Large intestine (tissue), 3 donors: ENCODE results near the gene POLR1A. TPM values are rescaled to one million over a fixed set of nuclear protein-coding genes. Genes with fewer than 3 reads are reported as not detected.

Experiments used
- DNase-seq, 2 donors: peaks; one replicate each; pipeline versions ENCODE4 v3.0.0 to v3.0.0-alpha.2; 2013
- H3K27ac ChIP-seq: one replicate; pipeline ENCODE4 v1.5.1; 2013; ENCODE audit warnings: low read length
- H3K27me3 ChIP-seq: 2 replicates; pipeline ENCODE4 v1.6.1; 2013; ENCODE audit warnings: low read length; ENCODE audit not compliant: control insufficient read depth, insufficient read depth
- H3K36me3 ChIP-seq: 2 replicates; pipeline ENCODE4 v1.6.1; 2013; ENCODE audit warnings: low read length; ENCODE audit not compliant: control insufficient read depth, insufficient read depth
- H3K4me1 ChIP-seq: one replicate; pipeline ENCODE4 v1.6.1; 2013; ENCODE audit warnings: low read length; ENCODE audit not compliant: control insufficient read depth, insufficient read depth
- H3K4me3 ChIP-seq: one replicate; pipeline ENCODE4 v1.5.1; 2013; ENCODE audit warnings: low read length
- H3K9me3 ChIP-seq: one replicate; pipeline ENCODE4 v1.6.1; 2013; ENCODE audit warnings: mild to moderate bottlenecking, low read depth, low read length, moderate library complexity; ENCODE audit not compliant: control insufficient read depth
- WGBS: methylation state at CpG from one replicate; pipeline ENCODE4 v1.1.5; 2013; ENCODE audit warnings: low lambda C conversion rate; ENCODE audit not compliant: insufficient coverage; 5-methylcytosine and 5-hydroxymethylcytosine counted together
- polyA plus RNA-seq: library from polyadenylated mRNA; unstranded; fragments of 120-200 nt; gene quantifications from one replicate; pipeline ENCODE4 v1.2.1, GENCODE V29; 2013

POLR1A gene
- polyA plus RNA-seq, 1 donor = 13.6 TPM

DNA sequence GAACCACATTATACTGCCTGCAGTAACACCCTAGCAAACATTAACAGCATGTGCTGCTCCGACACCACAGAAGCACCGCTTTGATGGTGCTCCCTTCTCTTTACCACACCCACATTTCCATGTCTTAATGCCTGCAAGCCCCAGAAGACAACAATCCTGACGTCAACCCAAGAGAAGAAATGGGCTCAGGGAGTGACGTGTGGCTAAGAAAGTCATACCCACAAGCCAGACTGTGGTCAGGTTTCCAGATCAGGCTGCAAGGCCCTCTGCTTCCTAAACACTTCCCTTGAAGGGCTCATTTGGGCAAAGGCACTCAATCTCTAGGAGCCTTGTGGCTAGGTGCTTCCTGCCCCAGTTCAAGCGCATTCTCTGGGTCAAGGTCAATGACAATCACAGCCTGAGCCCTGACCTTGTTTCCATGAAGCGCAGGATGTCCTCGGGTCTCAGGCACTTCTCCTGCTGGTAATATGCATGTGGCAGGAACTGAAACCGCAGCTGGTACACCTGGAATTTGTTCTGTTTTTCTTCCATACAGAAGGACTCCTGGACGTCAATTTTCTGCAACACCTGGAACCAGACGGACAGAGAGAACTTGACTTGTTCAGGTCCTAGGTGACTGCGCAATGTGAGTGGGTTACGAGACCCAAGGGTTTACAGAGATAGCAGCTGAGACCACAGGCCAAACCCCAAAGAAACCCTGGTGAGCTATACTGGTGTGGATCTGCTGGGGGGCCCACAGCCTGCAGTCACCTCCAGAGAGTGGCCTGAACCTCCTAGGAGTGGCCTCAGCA, 67.2 kb downstream of the POLR1A start:
- H3K27ac ChIP-seq = no peak overlapping the region

DNA sequence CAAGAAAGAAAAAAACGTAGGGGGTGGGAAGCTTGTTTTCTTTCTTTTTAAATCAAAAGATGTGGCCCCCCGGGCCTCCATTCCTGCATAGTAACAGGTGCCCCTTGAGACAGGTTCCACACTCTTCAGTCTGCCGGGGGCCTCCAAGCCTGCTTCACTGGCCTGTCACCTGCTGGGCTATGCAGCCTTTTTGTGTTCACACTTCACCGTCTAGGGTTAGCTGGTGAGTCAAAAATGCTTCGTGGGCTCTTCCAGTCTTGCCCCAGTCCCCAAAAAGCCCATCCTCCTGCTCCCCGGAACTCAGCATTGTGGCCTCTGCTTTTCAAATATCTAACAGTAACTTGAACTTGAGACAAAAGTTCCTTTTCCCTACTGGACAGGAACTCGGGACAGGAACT, 67.9 kb downstream of the POLR1A start:
- no peaks in the 10 kb centered on the region for H3K27me3 ChIP-seq
- DNase-seq = no peak
- no peaks in the 10 kb centered on the region for H3K9me3 ChIP-seq
- peaks cover 20% of the 10 kb centered on the region for H3K4me1 ChIP-seq
- no CpG with 5 or more reads among the region's 7 CpGs for WGBS
- H3K27ac ChIP-seq = no peak overlapping the region
- H3K36me3 ChIP-seq = peaks cover 88% of the 10 kb centered on the region
- no peak overlapping the region for H3K4me3 ChIP-seq

More for the DNA sequence above, 67.2 kb downstream of the POLR1A start:
- DNase-seq = peak in 1 of 2 donors; percentile 20
- Histone ChIP-seq H3K4me1 (peaks cover 20% of the 10 kb centered on the region), H3K4me3 (no peak overlapping the region), H3K9me3 (no peaks in the 10 kb centered on the region), H3K36me3 (peaks cover 88% of the 10 kb centered on the region), H3K27me3 (no peaks in the 10 kb centered on the region)
- WGBS = no CpG with 5 or more reads among the region's 12 CpGs

DNA sequence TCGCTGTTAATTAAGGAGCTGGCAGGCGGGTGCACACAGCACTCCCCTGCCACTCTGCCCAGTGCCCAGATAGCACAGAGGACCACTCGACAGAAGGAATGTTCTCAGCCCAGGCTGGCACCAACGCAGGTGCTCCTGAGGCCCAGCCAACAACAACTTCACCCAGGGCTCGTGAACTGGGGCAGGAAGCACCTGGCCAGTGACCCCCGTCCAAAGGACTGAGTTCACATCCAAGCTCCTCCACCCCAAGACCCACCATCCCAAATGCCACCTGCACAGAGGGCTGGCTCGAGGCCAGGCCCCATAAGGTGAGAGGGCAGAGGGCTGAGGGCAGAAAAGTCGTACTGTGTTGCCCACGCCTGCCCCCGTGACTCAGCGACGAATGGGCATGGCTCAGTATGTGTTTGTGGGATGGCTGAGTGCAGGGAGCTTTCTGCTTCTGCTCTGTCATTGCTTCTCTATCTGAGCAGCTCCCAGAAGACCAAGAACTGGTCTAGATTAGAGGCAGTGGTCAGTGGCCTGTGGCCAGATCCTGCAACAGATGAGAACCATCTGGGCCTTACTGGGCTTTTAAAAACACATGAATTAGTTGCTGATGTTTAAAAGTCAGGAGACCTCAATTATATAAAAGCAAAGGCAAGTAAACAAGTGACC, 68.4 kb downstream of the POLR1A start:
- WGBS = no CpG with 5 or more reads among the region's 12 CpGs

DNA sequence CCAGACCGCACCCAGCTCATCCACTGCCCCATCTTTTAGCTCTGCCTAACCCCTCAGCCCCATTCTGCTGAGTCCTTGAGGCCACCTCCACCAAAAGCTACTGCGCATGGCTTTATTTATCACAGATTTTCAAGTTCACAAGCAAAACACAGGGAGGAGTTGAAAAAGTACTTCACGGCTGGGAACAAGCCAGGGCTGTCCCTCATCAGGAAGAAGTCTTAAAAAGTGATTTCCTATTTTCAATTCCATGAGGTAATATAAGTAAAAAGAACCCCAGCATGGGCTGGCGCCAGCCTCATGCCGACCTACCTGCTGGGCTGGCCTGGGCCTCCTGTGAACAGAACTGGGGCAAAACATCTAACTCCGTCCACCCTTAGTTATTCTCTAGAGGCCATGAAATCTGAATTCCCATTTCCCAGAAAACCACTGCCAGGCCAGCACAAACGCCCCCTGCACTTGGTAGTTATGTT, 69.0 kb downstream of the POLR1A start:
- Histone ChIP-seq H3K27ac (peak overlapping the region; percentile 76), H3K4me3 (no peak overlapping the region), H3K36me3 (peaks cover 88% of the 10 kb centered on the region), H3K9me3 (no peaks in the 10 kb centered on the region), H3K27me3 (no peaks in the 10 kb centered on the region), H3K4me1 (peaks cover 20% of the 10 kb centered on the region)
- DNase-seq = no peak
- WGBS = no CpG with 5 or more reads among the region's 7 CpGs

More for the DNA sequence above, 68.4 kb downstream of the POLR1A start:
- Histone ChIP-seq H3K36me3 (peaks cover 88% of the 10 kb centered on the region), H3K9me3 (no peaks in the 10 kb centered on the region), H3K27ac (peak overlapping the region; percentile 76), H3K27me3 (no peaks in the 10 kb centered on the region), H3K4me3 (no peak overlapping the region), H3K4me1 (peaks cover 20% of the 10 kb centered on the region)
- DNase-seq = peak in 1 of 2 donors; percentile 26

DNA sequence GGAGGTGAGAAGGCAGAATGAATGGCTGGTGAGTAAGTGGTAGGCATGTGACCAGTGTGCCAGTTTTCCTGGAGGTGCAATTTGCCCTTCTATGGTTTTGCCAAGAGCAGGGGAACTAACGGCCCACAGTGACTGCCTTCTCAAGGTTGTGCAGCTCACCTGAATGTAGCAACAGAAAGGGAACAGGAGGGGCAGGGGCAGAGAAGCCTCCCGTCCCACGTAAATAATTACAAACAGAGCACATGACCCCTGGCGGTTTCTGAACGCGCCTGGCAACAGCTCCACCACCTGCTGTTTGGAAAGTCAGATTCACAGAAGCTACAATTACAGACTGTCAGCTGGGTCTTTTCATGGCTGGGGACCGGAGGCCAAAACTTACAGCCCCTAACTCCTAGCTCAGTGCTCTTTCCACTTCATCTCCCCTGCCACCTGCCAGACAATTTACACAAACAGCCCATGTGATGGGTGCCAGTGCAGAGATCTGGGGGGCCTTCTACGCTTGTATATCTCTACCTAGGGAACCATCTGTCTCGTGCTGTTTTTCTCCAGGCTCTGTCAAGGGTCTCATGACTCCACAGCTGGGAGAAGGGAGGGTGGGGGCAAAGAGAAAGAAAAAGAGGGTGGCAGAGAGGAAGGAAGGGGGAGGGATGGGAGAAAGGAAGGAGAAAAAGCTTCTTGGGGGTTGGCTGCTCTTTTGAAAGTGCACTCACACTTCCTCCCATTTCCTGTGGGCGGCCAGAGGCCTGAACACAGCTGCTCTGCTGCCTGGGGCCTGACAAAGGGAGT, 69.6 kb downstream of the POLR1A start:
- H3K4me3 ChIP-seq = no peak overlapping the region
- H3K9me3 ChIP-seq = no peaks in the 10 kb centered on the region
- no peaks in the 10 kb centered on the region for H3K27me3 ChIP-seq
- H3K27ac ChIP-seq = peak overlapping the region; percentile 76
- peaks cover 20% of the 10 kb centered on the region for H3K4me1 ChIP-seq
- DNase-seq = peak; percentile 58 to 65
- no CpG with 5 or more reads among the region's 10 CpGs for WGBS
- H3K36me3 ChIP-seq = peaks cover 89% of the 10 kb centered on the region

DNA sequence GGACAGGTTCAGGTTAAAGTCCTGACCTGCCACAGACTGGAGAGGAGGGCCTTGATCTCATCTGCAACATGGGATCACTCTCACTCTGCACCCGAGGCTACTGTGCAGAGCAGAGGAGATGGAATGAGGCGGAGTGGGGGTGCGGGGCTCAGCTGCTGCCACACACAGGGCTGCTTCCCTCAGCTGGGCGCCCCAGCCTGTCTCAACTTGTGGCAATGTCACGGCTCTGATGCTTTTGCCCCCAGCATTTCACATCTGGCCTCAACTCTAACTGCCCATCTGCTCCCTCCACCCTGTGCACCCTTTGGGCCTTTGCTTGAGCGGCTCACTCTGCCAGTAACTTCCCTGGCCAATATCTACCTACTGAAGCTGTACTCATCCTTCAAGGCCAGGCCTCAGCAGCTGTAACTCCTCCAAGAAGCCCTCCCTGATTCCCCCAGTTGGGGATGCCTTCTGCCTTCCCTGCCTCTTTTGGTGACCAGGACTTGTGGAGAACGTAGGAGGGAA, 70.3 kb downstream of the POLR1A start:
- peaks cover 91% of the 10 kb centered on the region for H3K36me3 ChIP-seq
- H3K27me3 ChIP-seq = no peaks in the 10 kb centered on the region
- no peak for DNase-seq
- H3K27ac ChIP-seq = peak overlapping the region; percentile 76
- no peak overlapping the region for H3K4me3 ChIP-seq
- H3K4me1 ChIP-seq = peaks cover 20% of the 10 kb centered on the region
- no CpG with 5 or more reads among the region's 7 CpGs for WGBS
- H3K9me3 ChIP-seq = no peaks in the 10 kb centered on the region

DNA sequence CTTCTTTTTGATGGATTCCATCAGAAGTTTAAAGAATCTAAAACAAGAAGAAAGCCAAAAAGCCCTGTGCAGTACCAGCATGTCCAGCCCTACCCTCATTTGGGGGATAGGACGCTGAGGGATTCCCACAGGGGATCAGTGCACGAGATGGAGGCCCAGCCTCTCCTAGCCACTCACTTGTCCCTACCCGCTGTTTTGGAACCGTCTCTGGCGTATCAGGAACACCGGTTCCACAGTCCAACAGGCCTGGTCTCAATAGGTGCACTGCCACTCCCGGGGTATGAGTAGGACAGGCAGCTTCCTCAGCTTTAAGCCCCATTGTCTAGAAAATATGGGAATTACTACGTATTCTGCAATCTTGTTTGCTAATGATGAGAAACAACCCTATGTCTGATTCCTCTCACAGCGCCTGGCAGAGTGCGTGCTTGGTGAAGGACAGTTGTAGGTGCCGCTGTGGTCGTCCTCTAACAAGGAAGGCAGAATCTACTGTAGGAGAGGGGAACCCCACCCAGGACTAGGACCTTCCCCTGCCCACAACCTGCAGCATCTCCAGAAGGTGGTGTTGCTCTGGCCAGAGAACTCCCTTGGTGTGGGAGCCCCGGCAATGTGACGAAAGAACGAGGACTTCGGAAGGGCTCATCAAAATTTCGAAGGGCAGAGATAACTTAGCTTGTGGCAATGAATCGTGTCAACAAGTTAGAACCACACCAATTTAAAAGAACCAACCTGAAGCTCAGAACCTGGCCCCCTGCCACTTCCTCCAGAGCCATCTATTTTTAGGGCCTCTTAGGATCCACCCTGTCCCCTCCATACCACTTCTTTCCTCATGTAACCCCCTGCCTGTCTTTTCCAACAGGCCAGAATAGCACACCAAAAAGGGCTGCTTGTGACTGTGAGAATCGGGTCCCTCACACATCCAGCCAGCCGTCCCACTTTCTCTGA, 71.7 kb downstream of the POLR1A start:
- Histone ChIP-seq H3K36me3 (peaks cover 90% of the 10 kb centered on the region), H3K4me3 (no peak overlapping the region), H3K9me3 (no peaks in the 10 kb centered on the region), H3K4me1 (peaks cover 20% of the 10 kb centered on the region), H3K27ac (no peak overlapping the region), H3K27me3 (no peaks in the 10 kb centered on the region)
- WGBS = 91% methylated on average over 4 of the region's 20 CpGs
- DNase-seq = no peak

DNA sequence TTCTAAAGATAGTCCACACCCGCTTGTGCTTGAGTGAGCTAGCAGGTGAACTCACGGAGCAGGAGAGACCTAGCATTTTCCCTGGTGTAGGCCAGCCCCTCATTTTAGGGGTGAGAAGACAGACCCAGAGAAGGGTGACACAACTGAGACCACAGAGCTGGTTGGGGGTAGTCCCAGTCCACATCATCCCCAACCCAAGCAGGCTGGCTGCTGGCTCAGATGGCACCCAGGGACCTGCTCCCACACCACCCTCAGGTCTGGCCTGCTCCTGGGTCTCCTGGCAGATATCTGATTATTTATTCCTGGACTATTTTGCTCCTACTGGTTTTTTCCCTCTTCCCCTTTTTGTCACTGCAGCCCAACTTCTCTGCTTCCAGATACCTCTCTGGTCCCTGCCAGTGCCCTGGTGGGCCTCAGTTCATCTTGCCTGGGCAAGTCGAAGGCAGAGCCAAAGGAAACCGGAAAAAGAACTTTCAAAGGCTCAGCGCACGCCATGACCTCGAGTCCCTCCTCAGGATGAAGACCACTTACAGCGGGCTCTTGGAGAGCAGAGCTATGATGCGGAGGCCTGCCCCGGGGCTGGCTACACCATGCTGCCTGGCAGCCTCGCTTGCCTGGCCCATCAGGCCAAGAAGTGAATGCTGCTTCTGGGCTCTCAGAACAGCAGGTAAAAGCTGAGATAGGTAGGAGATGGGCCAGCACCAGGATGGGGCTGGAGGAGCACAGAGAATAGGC, 72.7 kb downstream of the POLR1A start:
- Histone ChIP-seq H3K36me3 (peaks cover 90% of the 10 kb centered on the region), H3K4me1 (peaks cover 20% of the 10 kb centered on the region), H3K27ac (no peak overlapping the region), H3K27me3 (no peaks in the 10 kb centered on the region), H3K4me3 (no peak overlapping the region), H3K9me3 (no peaks in the 10 kb centered on the region)
- no CpG with 5 or more reads among the region's 11 CpGs for WGBS
- DNase-seq = no peak

DNA sequence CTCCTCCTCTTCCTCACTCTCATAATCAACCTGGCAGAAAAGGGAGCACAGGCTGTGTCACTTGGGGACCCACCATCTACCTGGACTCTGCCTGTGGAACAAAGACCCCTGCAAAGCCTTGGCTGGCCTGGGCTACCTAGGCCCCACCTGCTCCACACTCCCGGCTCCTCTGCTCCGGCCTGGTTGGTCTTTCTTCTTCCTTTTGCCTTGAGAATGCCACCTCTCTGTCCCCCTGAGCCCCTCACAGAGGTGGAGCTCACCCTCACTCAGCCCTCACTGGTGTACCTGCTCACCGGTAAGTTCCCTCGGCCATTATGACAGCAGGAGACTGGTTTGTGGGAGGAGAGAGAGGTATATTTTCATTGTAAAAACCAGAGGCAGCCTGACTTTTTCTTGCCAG, 74.1 kb downstream of the POLR1A start:
- no peak overlapping the region for H3K27ac ChIP-seq
- H3K9me3 ChIP-seq = no peaks in the 10 kb centered on the region
- peaks cover 93% of the 10 kb centered on the region for H3K36me3 ChIP-seq
- H3K27me3 ChIP-seq = no peaks in the 10 kb centered on the region
- H3K4me1 ChIP-seq = peaks cover 11% of the 10 kb centered on the region
- no CpG with 5 or more reads among the region's 4 CpGs for WGBS
- H3K4me3 ChIP-seq = no peak overlapping the region
- no peak for DNase-seq
